HEK293 (cell line): Measurements from ENCODE around the gene PITRM1.

Source experiments
- CTCF ChIA-PET: fragments of 350-600 bp; formaldehyde crosslinking; extraction: SDS; loops from one replicate; lab custom pipeline; 2021; ENCODE audit warnings: antibody characterized with exemption; lab: Yijun Ruan, JAX
- POLR2A ChIA-PET: fragments of 300-600 bp; formaldehyde crosslinking; extraction: SDS; loops from one replicate; lab custom pipeline; 2020; ENCODE audit warnings: antibody characterized with exemption, inconsistent platforms; lab: Yijun Ruan, JAX
- H3K27ac ChIP-seq: fragments of 200-500 bp; sonication (Bioruptor generic); 2 replicates; pipeline ENCODE4 v1.5.1; 2014; ENCODE audit warnings: low read depth, low read length, control low read depth, inconsistent platforms; ENCODE audit errors: extremely low read depth
- H3K36me3 ChIP-seq, 2 experiments: fragments of 200-500 bp in 1 of 2; sonication (Bioruptor generic) in 1 of 2; 1 replicate in 1 of 2; 2 replicates in 1 of 2; pipeline ENCODE4 v1.5.1; 2014 to 2017; ENCODE audit warnings: inconsistent platforms in 2 of 2, low read length in 2 of 2; ENCODE audit not compliant: control insufficient read depth in 2 of 2, insufficient read depth in 1 of 2
- H3K4me1 ChIP-seq: fragments of 200-500 bp; sonication (Bioruptor generic); 2 replicates; pipeline ENCODE4 v1.5.1; 2014; ENCODE audit warnings: mild to moderate bottlenecking, low read length, inconsistent platforms; ENCODE audit not compliant: control insufficient read depth, insufficient read depth
- H3K4me3 ChIP-seq: 2 replicates; pipeline ENCODE4 v1.5.1; 2011; ENCODE audit warnings: low read depth, mild to moderate bottlenecking, control low read depth, low read length, moderate library complexity
- H3K9me3 ChIP-seq: fragments of 200-500 bp; sonication (Bioruptor generic); 2 replicates; pipeline ENCODE4 v1.5.1; 2014; ENCODE audit warnings: low read depth, low read length, inconsistent platforms; ENCODE audit not compliant: control insufficient read depth, insufficient read depth
- OSR2 ChIP-seq: fragments of 450-650 bp; formaldehyde crosslinking; IDR thresholded peaks from 2 replicates; pipeline ENCODE4 v1.5.1; 2016; ENCODE audit warnings: missing biosample characterization, missing genetic modification characterization
- OVOL3 ChIP-seq: fragments of 450-650 bp; formaldehyde crosslinking; IDR thresholded peaks from 2 replicates; pipeline ENCODE4 v1.5.1; 2016; ENCODE audit warnings: missing biosample characterization, missing genetic modification characterization
- SETDB1 ChIP-seq: IDR thresholded peaks from one replicate; pipeline ENCODE4 v1.6.1; 2017; ENCODE audit warnings: mild to moderate bottlenecking, low read length, moderate library complexity, mixed read lengths; ENCODE audit not compliant: insufficient read length
- ZFHX2 ChIP-seq: fragments of 450-650 bp; formaldehyde crosslinking; conservative IDR thresholded peaks from 2 replicates; pipeline ENCODE4 v1.5.1; 2016; ENCODE audit warnings: missing biosample characterization, missing genetic modification characterization
- ZFP41 ChIP-seq: fragments of 450-650 bp; formaldehyde crosslinking; IDR thresholded peaks from 2 replicates; pipeline ENCODE4 v1.5.1; 2016; ENCODE audit warnings: missing biosample characterization, missing genetic modification characterization, borderline replicate concordance
- ZIC2 ChIP-seq: fragments of 450-650 bp; formaldehyde crosslinking; IDR thresholded peaks from 2 replicates; pipeline ENCODE4 v1.5.1; 2016; ENCODE audit warnings: missing biosample characterization, missing genetic modification characterization
- ZNF112 ChIP-seq: fragments of 450-650 bp; formaldehyde crosslinking; IDR thresholded peaks from 2 replicates; pipeline ENCODE4 v1.5.0; 2017; ENCODE audit warnings: missing biosample characterization, missing genetic modification characterization
- ZNF174 ChIP-seq: fragments of 450-650 bp; formaldehyde crosslinking; IDR thresholded peaks from 2 replicates; pipeline ENCODE4 v1.5.0; 2017; ENCODE audit warnings: missing biosample characterization, mild to moderate bottlenecking, missing genetic modification characterization
- ZNF18 ChIP-seq: fragments of 450-650 bp; formaldehyde crosslinking; IDR thresholded peaks from 2 replicates; pipeline ENCODE4 v1.5.1; 2016; ENCODE audit warnings: missing biosample characterization, missing genetic modification characterization
- ZNF202 ChIP-seq: fragments of 450-650 bp; formaldehyde crosslinking; IDR thresholded peaks from 2 replicates; pipeline ENCODE4 v1.5.1; 2016; ENCODE audit warnings: missing biosample characterization, missing genetic modification characterization, borderline replicate concordance
- ZNF221 ChIP-seq: fragments of 450-650 bp; formaldehyde crosslinking; IDR thresholded peaks from 2 replicates; pipeline ENCODE4 v1.5.1; 2017; ENCODE audit warnings: missing biosample characterization, missing genetic modification characterization, borderline replicate concordance
- ZNF248 ChIP-seq: fragments of 450-650 bp; formaldehyde crosslinking; IDR thresholded peaks from 2 replicates; pipeline ENCODE4 v1.5.1; 2017; ENCODE audit warnings: missing biosample characterization, missing genetic modification characterization
- ZNF341 ChIP-seq: fragments of 450-650 bp; formaldehyde crosslinking; IDR thresholded peaks from 2 replicates; pipeline ENCODE4; 2016; ENCODE audit warnings: low read depth, missing biosample characterization, missing genetic modification characterization
- ZNF48 ChIP-seq: fragments of 450-650 bp; formaldehyde crosslinking; IDR thresholded peaks from 2 replicates; pipeline ENCODE4 v1.5.1; 2016; ENCODE audit warnings: missing biosample characterization, missing genetic modification characterization
- ZNF529 ChIP-seq: fragments of 450-650 bp; formaldehyde crosslinking; IDR thresholded peaks from 2 replicates; pipeline ENCODE4 v1.5.1; 2017; ENCODE audit warnings: missing genetic modification characterization, missing biosample characterization; ENCODE audit not compliant: insufficient replicate concordance
- ZNF530 ChIP-seq: fragments of 450-650 bp; formaldehyde crosslinking; IDR thresholded peaks from 2 replicates; pipeline ENCODE4 v1.5.1; 2016; ENCODE audit warnings: low read depth, missing biosample characterization, missing genetic modification characterization
- ZNF571 ChIP-seq: fragments of 450-650 bp; formaldehyde crosslinking; IDR thresholded peaks from 2 replicates; pipeline ENCODE4 v1.5.0; 2017; ENCODE audit warnings: missing biosample characterization, missing genetic modification characterization
- ZNF610 ChIP-seq: fragments of 450-650 bp; formaldehyde crosslinking; IDR thresholded peaks from 2 replicates; pipeline ENCODE4 v1.5.1; 2016; ENCODE audit warnings: missing biosample characterization, missing genetic modification characterization, borderline replicate concordance
- ZNF621 ChIP-seq: fragments of 450-650 bp; formaldehyde crosslinking; IDR thresholded peaks from 2 replicates; pipeline ENCODE4 v1.5.1; 2017; ENCODE audit warnings: missing biosample characterization, missing genetic modification characterization
- ZNF654 ChIP-seq: fragments of 450-650 bp; formaldehyde crosslinking; IDR thresholded peaks from 2 replicates; pipeline ENCODE4 v1.5.1; 2016; ENCODE audit warnings: low read depth, missing biosample characterization, missing genetic modification characterization
- ZNF837 ChIP-seq: fragments of 450-650 bp; formaldehyde crosslinking; IDR thresholded peaks from 2 replicates; pipeline ENCODE4 v1.5.1; 2016; ENCODE audit warnings: missing biosample characterization, missing genetic modification characterization
- TF ChIP-seq, protein P1 (sequence below): fragments of 450-650 bp; formaldehyde crosslinking; IDR thresholded peaks from 2 replicates; pipeline ENCODE4 v1.5.1; 2016; ENCODE audit warnings: missing biosample characterization, missing genetic modification characterization

The PITRM1 gene

GRCh38 chr10:3196958-3197347 is 24.4 kb upstream of the PITRM1 start:
- H3K27ac ChIP-seq = peak overlapping the region; percentile 74; the same call in 1 of the 2 replicates
- CTCF ChIA-PET = interaction anchor here (0.5 to 2.5 kb wide), 16 partner anchors 8 to 1573 kb away, joined by 3 to 11 read pairs (median 4); no protein-coding TSS in a partner anchor
- POLR2A ChIA-PET = interaction anchor here (1.5 to 1.7 kb wide), 3 partner anchors 24 to 588 kb away, joined by 5 to 15 read pairs (median 10); partner anchors contain the start of genes KLF6 and PITRM1
- no peak overlapping the region for H3K4me3 ChIP-seq
- no peaks in the 10 kb centered on the region for H3K9me3 ChIP-seq
- H3K4me1 ChIP-seq = peaks cover 6% of the 10 kb centered on the region; the same call in 1 of the 2 replicates
- no peak for TF ChIP-seq ZNF530 (tag by site-specific recombination)
- no peak for TF ChIP-seq ZNF621 (tag by site-specific recombination)
- peak; percentile 80 for TF ChIP-seq ZIC2 (tag by site-specific recombination)
- no peaks in the 10 kb centered on the region for H3K36me3 ChIP-seq

GRCh38 chr10:3196482-3196881 is 23.9 kb upstream of the PITRM1 start:
- no peaks in the 10 kb centered on the region for H3K9me3 ChIP-seq
- ChIA-PET CTCF (interaction anchor here (0.5 to 2.5 kb wide), 9 partner anchors 8 to 1574 kb away, joined by 3 to 11 read pairs (median 3); no protein-coding TSS in a partner anchor), POLR2A (interaction anchor here (1.3 kb wide), 1 partner anchor 30 kb away, joined by 3 read pairs; no protein-coding TSS in a partner anchor)
- H3K27ac ChIP-seq = no peak overlapping the region
- no peaks in the 10 kb centered on the region for H3K36me3 ChIP-seq
- H3K4me3 ChIP-seq = no peak overlapping the region
- TF ChIP-seq ZFP41 (tag by site-specific recombination) = no peak
- TF ChIP-seq ZNF529 (tag by site-specific recombination) = no peak
- TF ChIP-seq ZNF202 (tag by site-specific recombination) = no peak
- TF ChIP-seq, protein P1, sequence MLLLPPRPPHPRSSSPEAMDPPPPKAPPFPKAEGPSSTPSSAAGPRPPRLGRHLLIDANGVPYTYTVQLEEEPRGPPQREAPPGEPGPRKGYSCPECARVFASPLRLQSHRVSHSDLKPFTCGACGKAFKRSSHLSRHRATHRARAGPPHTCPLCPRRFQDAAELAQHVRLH = no peak
- no peak for TF ChIP-seq SETDB1
- TF ChIP-seq ZNF221 (tag by site-specific recombination) = no peak
- TF ChIP-seq ZNF248 (tag by site-specific recombination) = no peak
- TF ChIP-seq ZFHX2 (tag by site-specific recombination) = no peak
- TF ChIP-seq ZNF837 (tag by site-specific recombination) = no peak
- peaks cover 6% of the 10 kb centered on the region; the same call in 1 of the 2 replicates for H3K4me1 ChIP-seq

DNA sequence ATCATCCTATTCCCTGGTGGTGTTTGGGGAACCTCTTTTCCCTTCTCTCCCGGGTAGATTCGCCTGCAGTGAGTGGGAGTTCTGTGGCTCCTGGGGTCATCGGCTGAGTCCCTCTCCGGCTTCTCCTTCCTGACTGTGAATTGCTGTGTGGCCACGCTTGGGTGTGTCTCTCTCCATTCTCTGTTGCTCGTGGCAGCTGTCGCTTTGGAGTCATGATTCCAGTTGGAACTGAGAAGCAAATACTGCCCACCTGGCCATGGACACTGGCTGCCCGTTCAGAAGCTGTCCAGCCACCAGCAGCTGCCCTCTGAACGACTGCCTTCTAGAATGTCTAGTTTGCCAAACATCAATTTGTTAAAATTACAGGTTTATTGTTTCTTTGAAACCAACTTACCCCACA is 23.1 kb upstream of the PITRM1 start:
- CTCF ChIA-PET = interaction anchor here (0.8 to 1.5 kb wide), 7 partner anchors 19 to 1575 kb away, joined by 3 to 5 read pairs (median 4); no protein-coding TSS in a partner anchor
- POLR2A ChIA-PET = interaction anchor here (1.3 kb wide), 1 partner anchor 31 kb away, joined by 3 read pairs; no protein-coding TSS in a partner anchor

More for the DNA sequence above, 23.1 kb upstream of the PITRM1 start:
- Histone ChIP-seq H3K9me3 (no peaks in the 10 kb centered on the region), H3K4me3 (no peak overlapping the region), H3K36me3 (no peaks in the 10 kb centered on the region), H3K27ac (no peak overlapping the region; the same call in 1 of the 2 replicates), H3K4me1 (peaks cover 6% of the 10 kb centered on the region; the same call in 1 of the 2 replicates)
- TF ChIP-seq ZNF571 (tag by site-specific recombination) = no peak
- no peak for TF ChIP-seq OVOL3 (tag by site-specific recombination)
- TF ChIP-seq ZNF174 = no peak
- TF ChIP-seq ZNF18 = no peak
- no peak for TF ChIP-seq ZNF48 (tag by site-specific recombination)
- no peak for TF ChIP-seq ZNF341
- TF ChIP-seq ZNF654 (tag by site-specific recombination) = no peak
- TF ChIP-seq ZNF112 = no peak
- TF ChIP-seq OSR2 (tag by site-specific recombination) = no peak
- TF ChIP-seq ZNF610 = no peak
